ENCODE data around the gene DYNLL2.
"Not testable (repeated sequence)": the region's sequence is repeated elsewhere in the genome, so short reads cannot be mapped to it uniquely, and the experiment has no call there.

The DYNLL2 gene

GRCh38 chr17:58101898-58102297, 18.7 kb downstream of the DYNLL2 start:
- FAIRE-seq; DNase-seq (ENCODE audit: low spot score): not testable (repeated sequence)

- no peak for FAIRE-seq
- DNase-seq (ENCODE audit: low spot score): no peak
Measured at GRCh38 chr17:58105093-58105492, 21.9 kb downstream of the DYNLL2 start.

GRCh38 chr17:58107306-58107705, 24.1 kb downstream of the DYNLL2 start:
- no peak for FAIRE-seq
- no peak for DNase-seq (ENCODE audit: low spot score)

GRCh38 chr17:58109197-58109596, 26.0 kb downstream of the DYNLL2 start:
- no peak for DNase-seq (ENCODE audit: low spot score)
- FAIRE-seq: no peak

GRCh38 chr17:58110012-58110411, 26.8 kb downstream of the DYNLL2 start:
- DNase-seq (ENCODE audit: low spot score) (no peak), FAIRE-seq (no peak)

- DNase-seq (ENCODE audit: low spot score) (no peak), FAIRE-seq (no peak)
Measured at GRCh38 chr17:58111676-58112075, 28.5 kb downstream of the DYNLL2 start.

- peak; percentile 37 for DNase-seq (ENCODE audit: low spot score)
- peak; percentile 7 for FAIRE-seq
Measured at GRCh38 chr17:58112970-58113631, 29.9 kb downstream of the DYNLL2 start.

- no peak for FAIRE-seq
- DNase-seq (ENCODE audit: low spot score): no peak
Measured at GRCh38 chr17:58113947-58114346, 30.7 kb downstream of the DYNLL2 start.

GRCh38 chr17:58117382-58117781, 34.2 kb downstream of the DYNLL2 start:
- no peak for FAIRE-seq
- no peak for DNase-seq (ENCODE audit: low spot score)

GRCh38 chr17:58119491-58119890, 36.3 kb downstream of the DYNLL2 start:
- FAIRE-seq (no peak), DNase-seq (ENCODE audit: low spot score) (no peak)

- FAIRE-seq (no peak), DNase-seq (ENCODE audit: low spot score) (no peak)
Measured at GRCh38 chr17:58120195-58120822, 37.1 kb downstream of the DYNLL2 start.

- FAIRE-seq: peak; percentile 22
- DNase-seq (ENCODE audit: low spot score): no peak
Measured at GRCh38 chr17:58121925-58122324, 38.7 kb downstream of the DYNLL2 start.

GRCh38 chr17:58127846-58128245, 44.6 kb downstream of the DYNLL2 start:
- FAIRE-seq (no peak), DNase-seq (ENCODE audit: low spot score) (no peak)

- DNase-seq (ENCODE audit: low spot score); FAIRE-seq: not testable (repeated sequence)
Measured at GRCh38 chr17:58132697-58133096, 49.5 kb downstream of the DYNLL2 start.

GRCh38 chr17:58136669-58137279, 53.6 kb downstream of the DYNLL2 start:
- no peak for DNase-seq (ENCODE audit: low spot score)
- FAIRE-seq: no peak

GRCh38 chr17:58141505-58141904, 58.3 kb downstream of the DYNLL2 start:
- DNase-seq (ENCODE audit: low spot score) (no peak), FAIRE-seq (no peak)

- FAIRE-seq; DNase-seq (ENCODE audit: low spot score): not testable (repeated sequence)
Measured at GRCh38 chr17:58143335-58143734, 60.1 kb downstream of the DYNLL2 start.

- FAIRE-seq (no peak), DNase-seq (ENCODE audit: low spot score) (no peak)
Measured at GRCh38 chr17:58144801-58145200, 61.6 kb downstream of the DYNLL2 start.
